Measurements from ENCODE around the gene INPP5D.

INPP5D gene

DNA sequence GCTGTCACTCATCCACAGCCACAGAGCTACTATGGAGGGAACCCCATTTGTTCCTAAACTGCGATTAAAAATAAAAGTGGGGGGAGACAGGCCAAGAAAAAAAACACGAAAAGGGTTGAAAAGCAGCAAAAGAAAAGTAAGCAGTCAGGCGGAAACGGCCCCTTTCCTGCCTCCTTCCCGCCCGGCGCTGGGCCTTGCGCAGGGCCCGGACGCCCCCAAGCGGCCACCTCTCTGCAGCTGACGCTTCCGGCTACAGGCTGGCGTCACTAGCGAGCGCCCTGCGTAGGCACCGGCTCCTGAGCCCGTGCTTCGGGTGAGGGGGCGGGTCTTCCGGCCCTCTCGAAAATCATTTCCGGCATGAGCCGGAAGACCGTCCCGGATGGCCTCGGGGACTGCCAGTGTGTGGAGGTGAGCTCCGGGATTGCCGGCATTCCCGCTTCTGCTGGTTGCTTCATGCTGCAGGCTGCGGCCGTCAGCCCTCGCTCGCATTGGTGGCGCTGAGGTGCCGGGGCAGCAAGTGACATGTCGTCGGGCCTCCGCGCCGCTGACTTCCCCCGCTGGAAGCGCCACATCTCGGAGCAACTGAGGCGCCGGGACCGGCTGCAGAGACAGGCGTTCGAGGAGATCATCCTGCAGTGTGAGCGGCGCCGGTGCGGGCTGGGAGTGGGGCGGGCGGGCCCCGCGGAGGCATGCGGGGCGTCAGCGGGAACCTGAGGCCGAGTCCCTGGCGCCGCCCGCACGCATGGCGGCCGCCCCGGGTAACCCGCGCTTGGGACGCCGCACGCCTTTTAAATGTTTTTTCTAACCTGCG lies 191.4 kb downstream of the INPP5D start, which contains the start of gene ATG16L1:
ATG16L1 (plus strand) TSS at position 368 of the 811 bp plus-strand sequence; CDS start at position 523, 155 bp downstream.
- in situ Hi-C loops (cut with MboI; ENCODE audit: low sequenced_read_pairs) = no loop called here

DNA sequence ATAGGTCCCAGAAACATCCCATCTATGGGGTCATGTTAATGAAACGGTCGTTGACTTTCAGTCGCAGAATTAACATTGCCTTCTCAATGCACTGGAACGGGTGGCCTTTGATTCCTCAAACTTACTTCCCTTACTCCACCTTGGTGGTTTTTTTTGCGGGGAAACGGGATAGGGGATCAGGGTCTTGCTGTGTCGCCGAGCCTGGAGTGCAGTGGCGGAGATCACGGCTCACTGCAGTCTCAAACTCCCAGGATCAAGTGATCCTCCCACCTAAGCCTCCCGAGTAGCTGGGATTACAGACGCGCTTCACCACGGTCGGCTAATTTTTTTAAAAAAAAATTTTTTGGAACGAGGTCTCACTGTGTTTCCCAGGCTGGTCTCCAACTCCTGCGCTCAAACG lies 192.1 kb downstream of the INPP5D start:
- in situ Hi-C loops (cut with MboI; ENCODE audit: low sequenced_read_pairs) = no loop called here

DNA sequence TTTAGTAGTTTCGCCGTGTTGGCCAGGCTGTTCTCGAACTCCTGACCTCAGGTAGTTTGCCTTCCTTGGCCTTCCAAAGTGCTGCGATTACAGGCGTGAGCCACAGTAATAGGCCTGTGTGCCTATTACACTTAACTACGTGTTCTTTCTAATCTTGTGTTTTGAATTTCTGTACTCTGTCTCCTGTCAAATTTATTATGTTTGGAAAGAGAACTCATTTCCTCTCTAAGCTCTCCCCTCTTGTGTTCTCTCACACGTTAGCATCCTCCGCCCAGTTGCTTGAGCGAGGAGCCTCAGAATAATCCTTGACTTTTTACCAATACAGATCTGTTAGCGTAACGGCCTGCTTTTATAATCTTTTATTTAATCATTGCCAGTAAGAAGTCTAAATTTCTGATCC lies 195.0 kb downstream of the INPP5D start:
- in situ Hi-C loops (cut with MboI; ENCODE audit: low sequenced_read_pairs) = no loop called here

DNA sequence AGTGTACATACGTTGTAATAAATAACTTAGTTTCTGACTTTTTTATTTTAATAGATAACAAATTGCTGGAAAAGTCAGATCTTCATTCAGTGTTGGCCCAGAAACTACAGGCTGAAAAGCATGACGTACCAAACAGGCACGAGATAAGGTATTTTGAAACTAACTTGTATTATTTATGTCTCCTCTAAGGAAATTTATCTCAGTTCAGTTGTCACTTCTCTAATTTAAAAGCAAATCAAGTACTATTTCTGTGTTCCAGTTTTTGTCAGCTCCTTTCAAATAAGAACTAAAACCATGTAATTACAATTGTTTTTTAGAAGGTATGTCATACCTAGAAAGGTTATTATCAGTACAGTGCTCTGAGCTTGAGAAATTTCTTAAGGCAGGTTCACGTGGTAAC lies 195.9 kb downstream of the INPP5D start:
- in situ Hi-C loops (cut with MboI; ENCODE audit: low sequenced_read_pairs) = no loop called here
